Mammary microvascular endothelial cell (primary cell): ENCODE results near the gene DCLK2. TPM values are rescaled to one million over a fixed set of nuclear protein-coding genes. Genes with fewer than 3 reads are reported as not detected.

Source experiments
- total RNA-seq: library from RNA; depleted of rRNA; stranded (reverse); fragments of >200 nt; gene quantifications from 2 replicates; pipeline ENCODE4 v1.2.3, GENCODE V29; 2015

The DCLK2 gene
- 0.80 and 1.1 TPM in 2 replicates for total RNA-seq

GRCh38 chr4:150078041-150078578, at the start of gene DCLK2:
Gene DCLK2 (plus strand): TSS chr4:150078445. CDS start chr4:150079028, 583 bp downstream.

